Muscle of back (tissue), 13 donors: ENCODE results near the gene GFI1. TPM values are rescaled to one million over a fixed set of nuclear protein-coding genes. Genes with fewer than 3 reads are reported as not detected.
"Not testable (repeated sequence)": the region's sequence is repeated elsewhere in the genome, so short reads cannot be mapped to it uniquely, and the experiment has no call there.

Experiments
- DNase-seq, 3 donors: peaks; one replicate each; pipeline versions ENCODE4 v3.0.0 to v3.0.0-alpha.2; 2013
- long read RNA-seq, 9 donors: transcript quantifications; one replicate each; lab custom pipeline, GENCODE V29; 2026
- polyA plus RNA-seq, 10 donors: library from polyadenylated mRNA; unstranded; fragments of 120-200 nt; gene quantifications; one replicate each; pipeline ENCODE4 v1.2.1, GENCODE V29; 2013; ENCODE audit not compliant: insufficient read length in 10 of 10

GFI1 gene
- polyA plus RNA-seq = 1 to 10 TPM in 1 of 10 donors, under 1 TPM in 9; 0.13 to 1.0 (median 0.20) TPM
- long read RNA-seq, donor 1 = 0 reads
- long read RNA-seq, donor 2 = 0 reads
- long read RNA-seq, donor 3 = 0 reads
- long read RNA-seq, donor 4 = 0 reads
- long read RNA-seq, donor 5 = 0 reads
- long read RNA-seq, donor 6 = 0 reads
- long read RNA-seq, donor 7 = 0 reads
- long read RNA-seq, donor 8 = 0 reads
- long read RNA-seq, donor 9 = 0 reads

- DNase-seq = peak in 1 of 3 donors; percentile 70
Observed at GRCh38 chr1:92486251-92487077, at the start of gene GFI1. GFI1 (minus strand) TSS chr1:92486925; CDS start chr1:92483487, 3,438 bp downstream.

GRCh38 chr1:92532371-92532770 is 45.6 kb upstream of the GFI1 start:
- not testable (repeated sequence) for DNase-seq

GRCh38 chr1:92531939-92532338 is 45.2 kb upstream of the GFI1 start:
- not testable (repeated sequence) for DNase-seq

GRCh38 chr1:92527670-92528069 is 40.9 kb upstream of the GFI1 start:
- DNase-seq = no peak

- not testable (repeated sequence) for DNase-seq
Observed at GRCh38 chr1:92524944-92525590, 38.3 kb upstream of the GFI1 start.

DNA sequence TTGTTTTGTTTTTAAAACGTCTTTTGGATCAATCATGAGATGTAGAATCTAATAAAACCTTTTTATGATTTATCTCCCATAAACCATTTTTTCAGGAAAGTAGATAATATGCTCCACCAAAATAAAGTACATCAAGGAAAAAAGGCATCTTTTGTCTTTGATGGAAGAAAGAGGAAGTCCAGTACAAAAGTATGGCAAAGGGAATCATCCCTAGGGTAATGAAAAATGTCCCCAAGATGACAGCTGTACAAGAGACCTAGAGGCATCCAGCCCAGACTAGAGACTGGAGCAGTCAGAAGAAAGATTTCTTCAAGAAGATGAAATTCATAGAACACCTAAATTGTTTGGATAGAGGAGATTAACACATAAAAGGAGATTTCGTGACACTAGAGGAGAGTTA is 32.3 kb upstream of the GFI1 start:
- no peak for DNase-seq

- no peak for DNase-seq
Observed at GRCh38 chr1:92516574-92516973, 29.8 kb upstream of the GFI1 start.

GRCh38 chr1:92515796-92516201 is 29.1 kb upstream of the GFI1 start:
- no peak for DNase-seq

DNA sequence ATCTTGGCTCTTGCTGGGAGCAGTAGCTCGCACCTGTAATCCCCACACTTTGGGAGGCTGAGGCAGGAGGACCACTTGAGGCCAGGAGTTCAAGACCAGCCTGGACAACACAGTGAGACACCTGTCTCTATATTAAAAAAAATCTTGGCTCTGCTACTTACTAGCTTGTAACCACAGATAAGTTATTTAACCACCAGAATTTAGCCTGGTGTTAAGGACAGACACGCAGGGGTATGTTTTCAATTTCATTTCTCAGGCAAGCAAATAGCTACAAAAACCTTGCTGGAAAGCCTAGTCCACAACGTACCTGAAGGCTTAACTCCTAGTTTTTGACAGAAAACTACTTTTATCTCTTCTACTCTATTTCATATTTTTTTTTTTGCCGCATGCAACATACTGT is 24.8 kb upstream of the GFI1 start:
- no peak for DNase-seq

DNA sequence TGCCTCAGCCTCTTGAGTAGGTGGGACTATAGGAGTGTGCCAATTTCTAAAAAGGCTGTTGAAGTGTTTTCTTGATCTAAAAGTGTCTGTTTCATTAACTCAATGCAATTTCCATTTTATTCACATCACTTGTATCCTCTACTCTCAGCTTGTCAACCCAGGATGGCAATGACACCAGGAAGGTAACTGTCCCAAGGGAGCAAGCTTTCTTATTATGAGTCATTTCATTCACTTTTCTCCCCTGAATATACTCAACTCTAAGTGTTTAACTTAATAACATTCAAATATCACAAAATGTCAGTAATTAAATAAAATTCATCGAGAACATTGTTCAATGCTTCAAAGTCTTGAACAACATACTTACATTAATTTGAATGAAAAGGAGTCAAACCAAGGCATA is 22.9 kb upstream of the GFI1 start:
- no peak for DNase-seq

DNA sequence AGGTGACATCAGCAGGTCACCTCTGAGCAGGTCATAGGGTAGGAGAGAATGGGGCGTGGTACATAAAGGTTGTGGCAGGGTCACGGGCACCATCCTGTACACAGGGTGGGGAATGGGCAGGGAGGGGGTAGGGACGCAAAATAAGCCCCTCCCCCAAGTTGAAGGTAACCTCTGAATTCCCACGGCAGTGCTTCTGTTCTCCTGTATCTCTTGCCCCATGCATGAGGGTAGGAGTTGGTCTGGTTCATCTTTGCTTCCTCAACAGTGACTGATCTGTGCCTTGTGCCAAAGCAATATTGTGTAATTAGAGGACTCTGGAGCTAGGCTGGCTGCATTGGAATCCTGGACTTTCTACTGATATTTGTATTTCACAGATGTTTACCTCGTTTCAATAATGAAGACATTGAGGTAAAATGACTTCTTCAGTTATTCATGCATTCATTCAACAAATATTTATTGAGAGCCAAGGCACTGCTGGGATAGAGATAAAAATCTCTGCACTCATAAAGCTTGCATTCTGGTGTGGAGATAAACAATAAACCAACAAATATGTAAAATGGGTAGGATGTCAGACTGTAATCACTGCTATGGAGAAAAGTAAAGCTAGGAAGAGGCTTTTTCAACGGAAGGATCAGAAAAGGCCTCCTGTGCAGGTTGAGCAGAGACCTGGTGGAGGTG is 18.4 kb upstream of the GFI1 start:
- no peak for DNase-seq

DNA sequence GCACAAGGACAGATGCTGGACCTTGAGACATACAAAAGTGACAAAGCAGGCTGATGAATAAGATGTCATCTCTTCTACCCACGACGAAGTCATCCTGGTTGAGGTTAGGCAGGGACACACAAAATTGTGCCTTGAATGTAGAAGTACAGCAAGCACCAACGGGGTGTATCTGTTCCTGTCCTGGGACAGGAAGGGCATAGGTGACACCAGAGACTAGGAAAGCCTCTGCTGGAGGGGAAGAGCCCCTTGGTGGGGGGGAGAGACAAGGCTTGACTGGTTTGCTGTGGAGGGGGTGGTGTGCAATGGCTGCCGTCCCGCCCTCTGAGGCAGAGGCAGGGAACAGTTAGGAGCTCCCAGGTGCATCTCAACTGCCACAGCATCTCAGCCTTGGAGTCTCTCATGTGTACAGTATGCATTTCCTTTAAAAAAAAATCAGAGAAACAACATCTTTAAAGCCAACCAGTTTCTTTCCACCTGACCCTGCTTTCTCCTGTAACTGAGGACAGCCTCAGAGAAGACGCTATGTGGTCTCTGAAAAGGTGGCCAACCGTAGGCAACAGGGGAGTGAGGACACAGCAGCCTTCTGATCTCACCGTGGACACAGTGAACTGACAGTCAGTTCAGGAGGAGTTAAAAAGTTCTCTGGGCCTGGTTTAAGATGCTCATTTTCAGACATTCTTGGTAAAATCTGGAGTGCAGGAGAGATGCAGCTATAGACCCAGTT is 17.7 kb upstream of the GFI1 start:
- no peak for DNase-seq

DNA sequence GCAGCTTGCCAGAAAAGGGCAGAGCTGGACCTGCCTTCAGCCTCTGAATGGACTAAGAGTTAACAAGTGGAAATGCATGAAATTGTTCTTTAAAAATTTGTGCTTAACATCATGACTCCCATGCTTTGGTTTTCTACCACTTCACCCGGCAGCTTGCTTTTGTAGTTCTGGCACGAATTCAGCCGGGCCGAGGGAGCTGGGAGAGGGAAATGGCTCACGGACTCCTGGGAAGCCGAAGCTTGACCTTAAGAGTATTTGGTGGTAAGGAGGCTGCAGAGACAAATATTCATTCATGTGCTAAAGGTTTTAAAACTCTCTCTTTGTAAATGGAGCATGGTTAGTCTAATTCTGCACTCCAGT is 17.2 kb upstream of the GFI1 start:
- DNase-seq = no peak

DNA sequence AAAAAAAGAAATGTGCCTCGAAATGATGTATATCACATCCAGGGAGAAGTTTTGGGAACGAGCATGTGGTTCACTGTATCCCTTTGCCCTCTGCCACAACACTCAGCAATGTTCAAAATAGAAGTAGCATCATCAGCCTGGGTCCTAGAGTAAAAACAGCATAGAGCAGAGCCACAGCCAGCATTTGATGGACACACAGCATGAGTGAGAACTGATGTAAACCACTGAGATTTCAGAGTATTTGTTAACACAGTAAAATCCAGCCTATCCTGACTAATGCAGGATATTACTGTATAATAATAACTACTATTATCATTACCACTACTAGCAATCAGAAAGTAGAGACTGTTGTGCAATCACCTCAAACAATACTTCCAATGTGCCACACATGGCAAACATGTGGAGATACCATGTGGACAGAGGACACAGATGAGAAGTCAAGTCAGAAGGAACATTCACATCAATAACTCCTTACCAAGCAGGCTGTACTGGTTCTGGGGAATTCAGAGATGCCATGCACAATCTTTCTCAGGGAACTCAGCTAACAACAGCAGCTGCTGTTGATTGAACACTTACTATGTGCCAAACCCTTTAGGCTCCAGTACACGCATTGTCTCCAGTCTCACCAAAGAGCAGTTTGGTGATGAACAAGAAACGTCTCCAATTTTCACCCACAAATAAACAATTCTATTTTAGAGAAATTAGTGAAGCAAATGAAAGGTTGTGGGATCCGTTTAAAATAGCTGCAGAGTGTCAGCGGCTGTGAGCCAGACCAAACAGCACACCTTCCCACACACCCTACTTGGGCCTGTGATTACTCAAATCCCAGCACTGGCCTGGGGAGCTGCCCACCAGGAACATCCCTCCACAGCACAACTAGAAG is 16.6 kb upstream of the GFI1 start:
- no peak for DNase-seq

GRCh38 chr1:92502247-92502646 is 15.5 kb upstream of the GFI1 start:
- no peak for DNase-seq

DNA sequence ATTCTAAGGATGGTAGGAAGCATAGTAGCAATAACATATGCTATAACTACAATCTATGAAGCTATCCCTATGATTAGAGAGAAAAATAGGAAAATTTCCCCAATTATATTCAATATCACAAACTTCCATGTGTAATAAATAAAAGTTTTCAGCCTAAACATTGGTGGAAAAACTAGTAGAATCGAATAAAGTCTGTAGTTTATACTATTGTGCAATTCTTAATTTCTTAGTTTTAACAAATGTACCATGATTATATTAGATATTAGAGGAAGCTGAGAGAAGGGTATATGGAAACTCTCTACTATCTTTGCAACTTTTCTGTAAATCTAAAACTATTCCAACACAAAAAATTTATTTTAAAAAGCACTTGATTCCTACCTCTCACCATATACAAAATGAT is 13.8 kb upstream of the GFI1 start:
- no peak for DNase-seq

DNA sequence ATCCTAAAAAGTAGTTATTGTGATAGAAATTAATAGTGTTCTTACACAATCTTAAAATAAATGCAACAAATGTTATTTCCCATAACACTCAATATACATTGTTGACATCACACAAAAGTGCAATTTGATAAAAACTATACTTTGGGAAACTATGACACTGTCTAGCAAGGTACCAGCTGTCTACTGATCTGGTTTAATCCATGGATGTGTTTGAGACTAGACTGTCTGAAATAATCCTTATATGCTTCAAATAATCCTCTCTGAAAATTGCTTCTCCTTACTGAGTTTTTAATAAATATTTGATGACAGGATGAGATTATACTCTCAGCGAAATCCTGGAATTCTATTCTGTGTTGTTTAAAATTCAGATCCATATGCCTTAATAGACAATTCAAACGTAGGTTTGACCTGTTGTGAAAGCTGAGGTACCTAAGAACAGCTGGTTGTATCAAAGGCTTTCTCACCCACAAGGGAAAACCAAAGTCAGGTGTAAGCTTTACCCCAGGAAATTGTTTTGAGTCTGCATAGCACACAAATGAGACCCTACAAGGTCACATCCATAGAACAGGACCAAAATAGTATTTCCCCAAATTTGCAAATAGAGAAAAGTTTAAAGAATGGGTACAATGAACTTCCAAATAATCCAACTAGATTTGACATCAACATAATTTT is 8.8 kb upstream of the GFI1 start:
- DNase-seq = no peak

DNA sequence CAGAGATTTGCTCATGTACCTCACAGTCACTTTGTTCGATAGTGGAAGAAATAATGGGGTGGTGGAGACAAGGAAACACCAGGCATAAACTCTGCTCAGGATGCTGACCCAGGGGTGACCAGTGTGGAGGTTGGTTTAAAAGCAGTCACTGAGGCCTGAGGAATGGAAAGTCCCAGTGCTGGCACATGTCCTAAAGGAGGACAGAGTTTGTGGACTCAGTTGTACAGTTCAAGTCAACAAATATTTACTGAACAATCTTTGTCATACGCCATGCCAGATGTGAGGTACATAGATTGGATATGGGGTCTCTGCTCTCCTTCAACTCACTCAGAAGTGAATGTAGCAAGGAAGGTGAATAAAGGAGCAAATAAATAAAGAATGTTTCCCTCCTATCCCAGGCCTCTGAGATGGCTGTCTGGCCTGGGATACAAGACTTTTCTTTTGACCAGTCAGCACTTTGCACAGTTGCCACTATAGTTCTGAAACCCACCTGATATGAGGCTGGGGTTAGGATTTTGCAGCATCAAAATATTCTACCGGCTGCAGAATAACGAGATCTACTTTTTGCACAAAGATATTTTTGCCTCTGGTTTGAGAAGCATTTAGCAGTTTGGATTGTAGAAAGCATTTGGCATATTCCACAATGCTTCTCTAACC is 7.9 kb upstream of the GFI1 start:
- no peak for DNase-seq

GRCh38 chr1:92493139-92493538 is 6.4 kb upstream of the GFI1 start:
- DNase-seq = no peak

GRCh38 chr1:92488832-92489231 is 2.1 kb upstream of the GFI1 start:
- no peak for DNase-seq
